NCI-H1436 treated with DMSO at 0.1 percent for 48 hours (cell line): Measurements from ENCODE around the gene GP5.

Experiments used
- DNase-seq: peaks from one replicate; lab custom pipeline; 2025; lab: John Stamatoyannopoulos, UW

The GP5 gene

GRCh38 chr3:194399166-194399565 lies at the start of gene GP5:
Gene GP5, minus strand, starts transcription at chr3:194399266. Its CDS starts 984 bp downstream, at chr3:194398282.
- no peak for DNase-seq

- DNase-seq, result no peak
Measured at GRCh38 chr3:194447657-194448056, 48.6 kb upstream of the GP5 start.

GRCh38 chr3:194447161-194447560 lies 48.1 kb upstream of the GP5 start:
- DNase-seq, result peak; percentile 49

- DNase-seq, result no peak
Measured at GRCh38 chr3:194446754-194447153, 47.7 kb upstream of the GP5 start.

- no peak for DNase-seq
Measured at GRCh38 chr3:194446172-194446571, 47.1 kb upstream of the GP5 start.

- DNase-seq, result no peak
Measured at GRCh38 chr3:194443901-194444300, 44.8 kb upstream of the GP5 start.

- DNase-seq, result no peak
Measured at GRCh38 chr3:194440756-194441155, 41.7 kb upstream of the GP5 start.

GRCh38 chr3:194439881-194440550 lies 41.0 kb upstream of the GP5 start:
- DNase-seq, result no peak

- no peak for DNase-seq
Measured at GRCh38 chr3:194434503-194434902, 35.4 kb upstream of the GP5 start.

GRCh38 chr3:194431554-194431953 lies 32.5 kb upstream of the GP5 start:
- DNase-seq, result no peak

GRCh38 chr3:194425399-194425798 lies 26.3 kb upstream of the GP5 start:
- DNase-seq, result no peak

- DNase-seq, result no peak
Measured at GRCh38 chr3:194424953-194425352, 25.9 kb upstream of the GP5 start.

GRCh38 chr3:194424373-194424772 lies 25.3 kb upstream of the GP5 start:
- no peak for DNase-seq

GRCh38 chr3:194423317-194423716 lies 24.3 kb upstream of the GP5 start:
- no peak for DNase-seq

- no peak for DNase-seq
Measured at GRCh38 chr3:194422188-194422587, 23.1 kb upstream of the GP5 start.

GRCh38 chr3:194418671-194419070 lies 19.6 kb upstream of the GP5 start:
- no peak for DNase-seq

- DNase-seq, result no peak
Measured at GRCh38 chr3:194407423-194407822, 8.4 kb upstream of the GP5 start.

- DNase-seq, result no peak
Measured at GRCh38 chr3:194405766-194406165, 6.7 kb upstream of the GP5 start.

GRCh38 chr3:194404365-194405140 lies 5.5 kb upstream of the GP5 start:
- peak; percentile 37 for DNase-seq

GRCh38 chr3:194401868-194402329 lies 2.8 kb upstream of the GP5 start:
- no peak for DNase-seq

GRCh38 chr3:194401346-194401745 lies 2.3 kb upstream of the GP5 start:
- no peak for DNase-seq

GRCh38 chr3:194399874-194400411 lies 877 bp upstream of the GP5 start:
- no peak for DNase-seq

GRCh38 chr3:194397757-194398312 lies 1.2 kb downstream of the GP5 start:
- no peak for DNase-seq
